SK-N-MC (cell line): ENCODE results near the gene TMEM232.

ENCODE experiments used
- EZH2 ChIP-seq: fragments of 200-600 bp; sonication (generic); IDR thresholded peaks from one replicate; pipeline ENCODE4 v1.6.1; 2017; ENCODE audit warnings: antibody characterized with exemption
- POLR2AphosphoS5 ChIP-seq: IDR thresholded peaks from 2 replicates; pipeline ENCODE4 v1.6.1; 2012; ENCODE audit warnings: mild to moderate bottlenecking, low read depth, low read length, borderline replicate concordance

- TF ChIP-seq POLR2AphosphoS5, result no peak
- no peak for TF ChIP-seq EZH2
Measured at GRCh38 chr5:110757118-110757729, 30.8 kb upstream of the TMEM232 start.
